ENCODE measurements around the gene ANKEF1.

Gene ANKEF1

GRCh38 chr20:10059006-10059405, 24.2 kb downstream of the ANKEF1 start:
- TF ChIP-seq CTCF (IDR thresholded peaks at IDR 0.05), result no peak
- Histone ChIP-seq H3K27ac (no peak overlapping the region), H3K27me3 (no peaks in the 10 kb centered on the region), H3K4me3 (no peak overlapping the region), H3K36me3 (peaks cover 0 to 20% (median 0%) of the 10 kb centered on the region in 3 donors), H3K9me3 (no peaks in the 10 kb centered on the region), H3K4me1 (no peaks in the 10 kb centered on the region)
- no peak for DNase-seq
- intact Hi-C loops (cut with DNase I; ENCODE audit: low total_unique reads), result no loop called here

GRCh38 chr20:10060226-10060625, 25.4 kb downstream of the ANKEF1 start:
- Histone ChIP-seq H3K4me3 (no peak overlapping the region), H3K27me3 (no peaks in the 10 kb centered on the region), H3K36me3 (peaks cover 0 to 12% (median 0%) of the 10 kb centered on the region in 3 donors), H3K4me1 (no peaks in the 10 kb centered on the region), H3K27ac (no peak overlapping the region), H3K9me3 (no peaks in the 10 kb centered on the region)
- intact Hi-C loops (cut with DNase I; ENCODE audit: low total_unique reads), result no loop called here
- DNase-seq, result no peak
- no peak for TF ChIP-seq CTCF (IDR thresholded peaks at IDR 0.05)

- Histone ChIP-seq H3K27me3 (no peaks in the 10 kb centered on the region), H3K4me3 (no peak overlapping the region)
- intact Hi-C loops (cut with DNase I; ENCODE audit: low total_unique reads), result no loop called here
Observed at GRCh38 chr20:10061641-10062040, 26.9 kb downstream of the ANKEF1 start.

GRCh38 chr20:10063482-10063881, 28.7 kb downstream of the ANKEF1 start:
- Histone ChIP-seq H3K27me3 (no peaks in the 10 kb centered on the region), H3K27ac (no peak overlapping the region), H3K36me3 (no peaks in the 10 kb centered on the region), H3K4me1 (peaks cover 0 to 13% (median 0%) of the 10 kb centered on the region in 4 donors), H3K9me3 (no peaks in the 10 kb centered on the region), H3K4me3 (no peak overlapping the region)
- intact Hi-C loops (cut with DNase I; ENCODE audit: low total_unique reads), result no loop called here
- no peak for TF ChIP-seq CTCF (IDR thresholded peaks at IDR 0.05)
- no peak for DNase-seq

More at GRCh38 chr20:10061641-10062040, 26.9 kb downstream of the ANKEF1 start:
- H3K9me3 ChIP-seq, result no peaks in the 10 kb centered on the region
- no peak overlapping the region for H3K27ac ChIP-seq
- DNase-seq, result no peak
- TF ChIP-seq CTCF (IDR thresholded peaks at IDR 0.05), result no peak
- peaks cover 0 to 4% (median 0%) of the 10 kb centered on the region in 3 donors for H3K36me3 ChIP-seq
- peaks cover 0 to under 1% (median 0%) of the 10 kb centered on the region in 4 donors for H3K4me1 ChIP-seq

- intact Hi-C loops (cut with DNase I; ENCODE audit: low total_unique reads), result no loop called here
Observed at GRCh38 chr20:10064611-10065010, 29.8 kb downstream of the ANKEF1 start.

More at GRCh38 chr20:10064611-10065010, 29.8 kb downstream of the ANKEF1 start:
- H3K27me3 ChIP-seq, result no peaks in the 10 kb centered on the region
- peaks cover 0 to 13% (median 0%) of the 10 kb centered on the region in 4 donors for H3K4me1 ChIP-seq
- no peak overlapping the region for H3K27ac ChIP-seq
- H3K4me3 ChIP-seq, result no peak overlapping the region
- H3K36me3 ChIP-seq, result no peaks in the 10 kb centered on the region
- TF ChIP-seq CTCF (IDR thresholded peaks at IDR 0.05), result no peak
- H3K9me3 ChIP-seq, result no peaks in the 10 kb centered on the region
- no peak for DNase-seq

Measured in tibial artery (tissue), 4 donors.